ENCODE data around the gene FBXO9.
A peak's percentile ranks its signal among the peaks of the same experiment; 100 is the strongest.
"Not testable (repeated sequence)": the region's sequence is repeated elsewhere in the genome, so short reads cannot be mapped to it uniquely, and the experiment has no call there.

Gene FBXO9

DNA sequence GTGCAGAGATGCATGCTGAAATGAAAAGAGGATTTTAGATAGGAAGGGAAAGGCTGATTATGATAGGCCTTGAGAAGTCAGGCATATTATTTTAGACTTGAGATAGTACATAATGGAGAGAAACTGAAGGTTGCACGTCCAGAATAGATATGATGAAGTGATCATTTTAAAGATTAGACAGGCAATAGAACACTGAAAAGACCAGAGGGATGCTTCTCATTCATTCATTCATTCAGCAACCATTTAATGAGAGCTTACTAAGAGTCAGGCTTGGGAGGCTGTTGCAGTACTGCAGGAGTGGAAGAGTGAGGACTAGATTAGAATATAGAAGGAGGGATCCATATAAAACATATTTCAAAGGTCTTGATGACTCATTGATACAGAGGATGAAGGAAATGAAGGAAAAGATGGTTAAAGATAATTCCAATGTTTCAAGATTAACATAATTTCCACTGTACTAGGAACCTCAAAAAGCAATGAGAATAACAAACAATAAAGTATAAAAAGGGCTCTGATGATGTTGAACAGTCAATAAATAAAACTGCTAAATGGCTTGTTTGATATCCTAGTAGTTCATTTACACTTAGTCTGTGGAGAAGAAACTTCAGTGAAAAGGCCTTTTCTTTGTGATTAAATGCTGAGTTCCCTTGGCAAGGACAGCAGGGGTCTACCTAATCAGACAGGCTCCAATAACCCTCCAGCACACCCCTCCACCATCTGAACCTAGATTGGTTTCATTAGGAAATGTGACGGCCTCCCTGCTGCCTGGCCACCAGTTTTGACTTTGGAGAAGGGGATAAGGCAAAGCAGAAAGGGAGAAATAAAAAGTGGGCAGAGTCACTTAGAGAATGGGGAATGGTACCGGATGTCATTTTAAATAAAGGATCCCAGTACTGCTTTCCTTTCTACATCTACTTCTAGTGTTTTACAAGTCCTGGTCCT, 5.3 kb upstream of the FBXO9 start:
- peaks cover 46% of the 10 kb centered on the region for H3K4me1 Mint-ChIP-seq (ENCODE audit: low read depth)
- no peaks in the 10 kb centered on the region for H3K27me3 Mint-ChIP-seq (ENCODE audit: low read depth)
- H3K27ac Mint-ChIP-seq, result no peak overlapping the region
- peaks cover 3% of the 10 kb centered on the region for H3K36me3 Mint-ChIP-seq (ENCODE audit: low read depth)
- H3K4me3 Mint-ChIP-seq, result peak overlapping the region; percentile 91
- no peaks in the 10 kb centered on the region for H3K9me3 Mint-ChIP-seq

DNA sequence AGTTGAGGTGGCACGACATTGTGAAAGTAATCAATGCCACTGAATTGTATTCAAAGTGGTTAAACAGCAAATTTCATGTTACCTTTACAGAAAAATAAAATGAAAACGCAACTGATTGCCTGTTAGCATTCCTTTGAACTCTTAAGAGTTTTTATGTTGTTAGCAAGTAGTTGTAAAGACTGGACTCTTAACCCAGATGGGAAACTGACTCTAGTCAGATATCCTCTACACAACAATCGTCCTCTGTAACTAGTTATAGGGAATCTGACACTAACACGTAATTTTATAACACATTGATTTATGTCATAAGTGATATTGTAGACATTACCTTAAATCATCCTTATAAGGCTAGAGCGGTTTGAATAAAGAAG, 3.0 kb upstream of the FBXO9 start:
- Mint-ChIP-seq H3K27me3 (ENCODE audit: low read depth) (no peaks in the 10 kb centered on the region), H3K36me3 (ENCODE audit: low read depth) (peaks cover 4% of the 10 kb centered on the region), H3K9me3 (no peaks in the 10 kb centered on the region), H3K27ac (peak overlapping the region; percentile 74), H3K4me3 (peak overlapping the region; percentile 91), H3K4me1 (ENCODE audit: low read depth) (peaks cover 47% of the 10 kb centered on the region)

DNA sequence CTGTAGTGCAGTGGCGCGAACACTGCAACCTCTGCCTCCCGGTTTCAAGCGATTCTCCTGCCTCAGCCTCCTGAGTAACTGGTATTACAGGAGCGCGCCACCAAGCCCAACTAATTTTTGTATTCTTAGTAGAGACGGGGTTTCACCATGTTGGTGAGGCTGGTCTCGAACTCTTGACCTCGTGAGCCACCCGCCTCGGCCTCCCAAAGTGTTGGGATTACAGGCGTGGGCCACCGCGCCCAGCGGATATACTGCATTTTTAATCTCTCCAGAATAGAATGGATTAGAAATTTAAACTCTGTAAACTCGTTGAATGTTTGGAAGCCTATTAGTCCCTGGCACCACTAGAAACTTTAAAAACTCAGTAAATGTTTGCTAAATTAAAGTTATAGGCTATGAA, 949 bp upstream of the FBXO9 start:
- H3K9me3 Mint-ChIP-seq; H3K27me3 Mint-ChIP-seq (ENCODE audit: low read depth); H3K36me3 Mint-ChIP-seq (ENCODE audit: low read depth): not testable (repeated sequence)
- Mint-ChIP-seq H3K27ac (peak overlapping the region; percentile 99), H3K4me3 (peak overlapping the region; percentile 98), H3K4me1 (ENCODE audit: low read depth) (peaks cover 42% of the 10 kb centered on the region)

DNA sequence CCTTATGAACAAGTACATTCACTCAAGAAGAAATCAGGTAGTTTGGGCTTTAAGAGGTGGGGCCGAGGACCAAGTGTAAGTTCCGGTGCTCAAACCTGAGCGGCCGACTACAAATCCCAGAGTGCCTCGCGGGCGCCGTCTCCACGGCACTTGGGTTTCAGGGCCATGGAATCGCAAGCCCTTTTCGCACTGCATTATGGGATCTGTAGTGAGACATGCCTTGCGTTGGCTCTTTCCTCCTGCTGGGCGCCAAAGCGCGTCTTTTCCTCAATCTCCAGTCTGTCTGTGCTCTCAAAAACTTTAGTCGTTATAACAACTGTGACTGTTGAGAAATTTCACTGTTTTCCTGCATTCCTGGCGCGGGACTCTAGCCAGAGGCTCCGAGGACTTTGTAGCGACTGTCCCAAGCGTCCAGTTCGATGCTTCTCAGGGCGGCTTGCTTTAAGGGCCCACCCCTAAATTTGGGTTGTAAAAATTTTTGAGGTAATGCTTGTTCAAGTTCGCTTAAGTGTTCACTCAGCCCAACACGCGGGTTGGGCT, 408 bp upstream of the FBXO9 start:
- no peaks in the 10 kb centered on the region for H3K27me3 Mint-ChIP-seq (ENCODE audit: low read depth)
- no peaks in the 10 kb centered on the region for H3K9me3 Mint-ChIP-seq
- peak overlapping the region; percentile 99 for H3K27ac Mint-ChIP-seq
- H3K4me3 Mint-ChIP-seq, result peak overlapping the region; percentile 98
- peaks cover 37% of the 10 kb centered on the region for H3K4me1 Mint-ChIP-seq (ENCODE audit: low read depth)
- H3K36me3 Mint-ChIP-seq (ENCODE audit: low read depth), result peaks cover 4% of the 10 kb centered on the region

DNA sequence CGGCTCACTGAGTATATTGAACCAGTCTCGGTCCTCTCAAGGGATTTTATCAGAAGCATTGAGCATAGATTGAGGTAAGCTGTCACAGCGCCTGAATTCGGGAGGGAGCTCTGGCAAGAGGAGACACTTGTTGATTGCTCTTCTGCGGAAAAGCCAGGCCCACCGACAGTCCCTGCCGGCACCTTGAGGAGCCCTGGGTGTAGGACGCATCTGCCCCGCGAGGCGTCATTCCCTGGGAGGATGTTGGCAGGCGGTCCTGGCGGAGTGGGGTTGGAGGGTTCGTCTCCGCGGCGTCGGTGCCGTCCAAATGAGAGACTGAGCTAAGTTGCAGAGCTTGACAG, 843 bp downstream of the FBXO9 start:
- Mint-ChIP-seq H3K9me3 (no peaks in the 10 kb centered on the region), H3K27me3 (ENCODE audit: low read depth) (no peaks in the 10 kb centered on the region), H3K27ac (peak overlapping the region; percentile 68), H3K4me3 (peak overlapping the region; percentile 98), H3K36me3 (ENCODE audit: low read depth) (peaks cover 2% of the 10 kb centered on the region), H3K4me1 (ENCODE audit: low read depth) (peaks cover 31% of the 10 kb centered on the region)

DNA sequence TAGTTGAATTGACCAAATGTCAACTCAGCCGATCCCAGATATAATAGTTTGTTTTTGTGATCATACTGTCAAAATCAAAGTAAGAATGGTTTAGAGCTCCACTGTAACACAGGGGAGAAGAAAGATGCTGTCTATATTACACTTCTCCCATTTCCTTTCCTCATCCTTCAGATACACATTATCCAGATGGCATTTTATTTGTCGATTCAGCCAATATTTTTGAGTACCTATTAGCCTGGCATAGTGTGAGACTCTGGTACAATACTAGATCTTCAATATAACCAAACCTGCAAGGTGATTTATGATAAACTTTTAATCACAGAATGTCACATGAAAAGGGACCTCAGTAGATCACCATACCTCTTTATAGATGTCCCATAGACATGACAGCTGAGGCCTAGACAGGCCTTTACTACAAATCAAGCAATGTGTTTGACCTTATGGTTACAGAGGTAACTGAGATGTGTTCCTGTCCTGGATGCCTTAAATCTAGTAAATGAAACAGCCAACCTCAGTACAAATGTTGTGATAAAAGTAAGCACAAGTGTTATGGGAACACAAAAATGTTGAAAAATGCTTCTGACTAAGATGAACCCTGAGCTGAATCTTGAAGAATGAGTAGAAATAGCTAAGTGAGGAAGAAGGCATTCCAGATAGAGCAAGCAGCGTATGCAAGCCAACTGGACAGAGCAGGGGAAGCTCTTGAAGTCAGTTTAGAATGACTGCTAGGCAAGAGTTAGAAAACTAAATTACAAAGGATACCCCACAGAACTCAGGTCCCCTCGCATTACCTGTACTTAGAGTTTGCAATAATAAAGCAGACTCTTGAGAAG, 1.9 kb downstream of the FBXO9 start:
- Mint-ChIP-seq H3K36me3 (ENCODE audit: low read depth) (peaks cover 5% of the 10 kb centered on the region), H3K4me1 (ENCODE audit: low read depth) (peaks cover 27% of the 10 kb centered on the region), H3K27ac (peak overlapping the region; percentile 2), H3K27me3 (ENCODE audit: low read depth) (no peaks in the 10 kb centered on the region), H3K4me3 (peak overlapping the region; percentile 63), H3K9me3 (no peaks in the 10 kb centered on the region)

DNA sequence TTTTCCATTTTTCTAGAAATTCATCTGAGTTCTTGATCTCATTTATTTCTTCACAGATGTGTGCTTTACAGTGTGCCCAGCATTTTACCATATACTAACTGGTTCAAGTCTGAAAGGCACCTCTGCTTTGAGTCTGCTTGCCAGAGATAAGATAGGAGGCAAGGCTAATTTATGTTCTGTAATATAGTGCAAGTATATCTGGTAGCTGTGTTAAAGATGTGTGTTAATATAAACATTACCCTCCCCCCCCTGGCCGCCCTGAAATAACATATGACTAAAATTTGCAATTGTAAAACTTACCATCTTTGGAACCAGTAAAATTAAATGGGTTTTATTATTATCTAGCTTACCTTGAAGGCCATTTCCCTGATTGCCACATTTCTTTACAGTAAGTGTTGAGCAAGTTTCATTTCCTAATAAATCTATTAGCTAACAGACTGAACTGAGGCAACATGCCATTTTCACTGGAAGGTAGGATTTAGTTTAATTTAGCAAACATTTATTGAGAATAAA, 2.7 kb downstream of the FBXO9 start:
- peaks cover 8% of the 10 kb centered on the region for H3K36me3 Mint-ChIP-seq (ENCODE audit: low read depth)
- H3K4me3 Mint-ChIP-seq, result no peak overlapping the region
- no peaks in the 10 kb centered on the region for H3K27me3 Mint-ChIP-seq (ENCODE audit: low read depth)
- H3K27ac Mint-ChIP-seq, result no peak overlapping the region
- H3K9me3 Mint-ChIP-seq, result no peaks in the 10 kb centered on the region
- peaks cover 20% of the 10 kb centered on the region for H3K4me1 Mint-ChIP-seq (ENCODE audit: low read depth)

DNA sequence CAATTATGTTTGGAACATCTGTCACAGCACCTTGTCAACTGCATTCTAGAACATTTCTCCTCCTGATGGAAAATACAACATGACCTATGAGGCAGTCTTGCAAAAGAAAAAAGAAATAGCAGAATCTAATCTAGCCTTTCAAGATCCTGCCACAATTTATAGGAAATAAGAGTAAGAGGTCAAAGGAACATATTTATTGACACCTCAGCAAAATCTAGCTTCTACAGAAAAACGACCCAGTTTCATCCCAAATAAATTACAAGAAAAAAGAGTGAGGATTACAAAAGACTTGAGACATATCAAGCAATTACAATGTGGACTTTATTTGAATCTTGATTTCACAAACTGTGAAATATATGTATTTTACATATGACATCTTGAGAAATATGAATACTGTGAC, 4.2 kb downstream of the FBXO9 start:
- no peak overlapping the region for H3K27ac Mint-ChIP-seq

DNA sequence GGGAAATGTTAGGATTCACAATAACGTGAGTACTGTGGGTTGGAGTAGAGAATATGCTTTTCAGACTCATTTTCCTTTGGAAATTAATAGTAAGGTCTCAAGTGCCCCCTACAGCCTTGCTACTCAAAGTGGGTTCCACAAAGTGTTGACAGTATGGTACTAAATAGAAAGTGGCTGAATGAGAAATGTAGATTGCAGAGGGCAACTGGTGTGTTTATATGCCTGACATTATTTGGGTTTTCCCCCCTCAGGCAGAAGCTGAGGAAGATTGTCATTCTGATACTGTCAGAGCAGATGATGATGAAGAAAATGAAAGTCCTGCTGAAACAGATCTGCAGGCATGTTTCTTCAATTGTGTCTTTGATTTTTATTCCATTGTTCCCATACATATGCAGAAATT, 5.6 kb downstream of the FBXO9 start:
- H3K27ac Mint-ChIP-seq, result no peak overlapping the region
- no peaks in the 10 kb centered on the region for H3K9me3 Mint-ChIP-seq
- peaks cover 21% of the 10 kb centered on the region for H3K36me3 Mint-ChIP-seq (ENCODE audit: low read depth)
- H3K4me1 Mint-ChIP-seq (ENCODE audit: low read depth), result peaks cover 16% of the 10 kb centered on the region
- H3K27me3 Mint-ChIP-seq (ENCODE audit: low read depth), result no peaks in the 10 kb centered on the region
- no peak overlapping the region for H3K4me3 Mint-ChIP-seq

More for the DNA sequence above, 4.2 kb downstream of the FBXO9 start:
- peaks cover 17% of the 10 kb centered on the region for H3K36me3 Mint-ChIP-seq (ENCODE audit: low read depth)
- H3K4me1 Mint-ChIP-seq (ENCODE audit: low read depth), result peaks cover 18% of the 10 kb centered on the region
- H3K9me3 Mint-ChIP-seq, result no peaks in the 10 kb centered on the region
- H3K27me3 Mint-ChIP-seq (ENCODE audit: low read depth), result no peaks in the 10 kb centered on the region
- no peak overlapping the region for H3K4me3 Mint-ChIP-seq

DNA sequence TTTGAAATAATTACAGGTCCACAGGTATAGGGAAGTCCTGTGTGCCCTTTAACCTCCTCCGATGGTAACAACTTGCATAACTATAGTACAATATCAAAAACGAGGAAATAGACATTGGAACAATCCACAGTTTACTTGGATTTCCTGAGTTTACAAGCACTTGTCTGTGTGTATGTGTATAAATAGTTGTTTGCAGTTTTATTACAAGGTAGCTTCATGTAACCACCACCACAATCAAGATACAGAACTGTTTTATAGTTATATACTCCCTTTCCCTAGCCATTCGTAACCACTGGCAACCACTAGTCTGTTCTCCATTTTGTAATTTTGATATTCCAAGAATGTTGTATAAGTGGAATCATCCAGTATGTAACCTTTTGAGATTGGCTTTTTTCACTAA, 9.1 kb downstream of the FBXO9 start:
- no peaks in the 10 kb centered on the region for H3K27me3 Mint-ChIP-seq (ENCODE audit: low read depth)
- H3K27ac Mint-ChIP-seq, result no peak overlapping the region
- no peaks in the 10 kb centered on the region for H3K9me3 Mint-ChIP-seq
- H3K4me3 Mint-ChIP-seq, result no peak overlapping the region
- H3K36me3 Mint-ChIP-seq (ENCODE audit: low read depth), result peaks cover 27% of the 10 kb centered on the region
- peaks cover 6% of the 10 kb centered on the region for H3K4me1 Mint-ChIP-seq (ENCODE audit: low read depth)

DNA sequence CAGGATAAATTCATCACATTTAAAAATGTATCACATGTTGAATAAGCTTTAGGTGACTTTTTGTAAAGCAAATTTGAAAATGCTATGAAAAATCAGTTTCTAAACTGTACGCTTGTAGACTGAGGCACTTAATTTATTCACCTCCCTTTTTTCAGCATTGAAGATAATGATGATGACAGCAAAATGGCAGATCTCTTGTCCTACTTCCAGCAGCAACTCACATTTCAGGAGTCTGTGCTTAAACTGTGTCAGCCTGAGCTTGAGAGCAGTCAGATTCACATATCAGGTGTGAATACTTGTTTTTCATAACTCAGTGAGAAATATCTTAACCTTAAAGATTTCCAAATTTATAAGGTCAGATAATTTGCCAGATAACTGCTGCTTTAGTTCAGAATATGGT, 15.6 kb downstream of the FBXO9 start:
- H3K9me3 Mint-ChIP-seq, result no peaks in the 10 kb centered on the region
- no peak overlapping the region for H3K27ac Mint-ChIP-seq
- no peaks in the 10 kb centered on the region for H3K27me3 Mint-ChIP-seq (ENCODE audit: low read depth)
- peaks cover 35% of the 10 kb centered on the region for H3K36me3 Mint-ChIP-seq (ENCODE audit: low read depth)
- H3K4me1 Mint-ChIP-seq (ENCODE audit: low read depth), result no peaks in the 10 kb centered on the region
- no peak overlapping the region for H3K4me3 Mint-ChIP-seq

DNA sequence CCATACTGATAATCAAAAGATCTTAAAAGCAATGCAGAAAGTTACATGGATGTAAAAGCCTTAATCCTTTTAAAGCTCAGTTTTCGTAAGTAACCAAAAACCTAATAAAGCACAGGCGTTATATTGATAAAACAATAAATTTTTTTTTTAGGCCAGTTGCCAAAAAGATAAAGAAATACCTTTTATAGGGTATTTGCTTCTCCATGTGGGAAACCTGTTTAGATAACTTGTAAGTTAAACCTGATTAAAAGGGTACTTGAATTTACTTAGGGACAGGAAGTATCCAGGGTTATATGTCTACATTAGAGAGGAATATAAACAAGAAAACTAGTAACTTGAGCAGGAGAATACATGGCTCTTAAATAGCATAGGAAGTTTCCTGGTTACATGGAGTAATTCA, 21.1 kb downstream of the FBXO9 start:
- H3K27me3 Mint-ChIP-seq (ENCODE audit: low read depth), result no peaks in the 10 kb centered on the region
- no peak overlapping the region for H3K27ac Mint-ChIP-seq
- H3K9me3 Mint-ChIP-seq, result no peaks in the 10 kb centered on the region
- H3K4me1 Mint-ChIP-seq (ENCODE audit: low read depth), result no peaks in the 10 kb centered on the region
- H3K4me3 Mint-ChIP-seq, result no peak overlapping the region
- peaks cover 31% of the 10 kb centered on the region for H3K36me3 Mint-ChIP-seq (ENCODE audit: low read depth)

DNA sequence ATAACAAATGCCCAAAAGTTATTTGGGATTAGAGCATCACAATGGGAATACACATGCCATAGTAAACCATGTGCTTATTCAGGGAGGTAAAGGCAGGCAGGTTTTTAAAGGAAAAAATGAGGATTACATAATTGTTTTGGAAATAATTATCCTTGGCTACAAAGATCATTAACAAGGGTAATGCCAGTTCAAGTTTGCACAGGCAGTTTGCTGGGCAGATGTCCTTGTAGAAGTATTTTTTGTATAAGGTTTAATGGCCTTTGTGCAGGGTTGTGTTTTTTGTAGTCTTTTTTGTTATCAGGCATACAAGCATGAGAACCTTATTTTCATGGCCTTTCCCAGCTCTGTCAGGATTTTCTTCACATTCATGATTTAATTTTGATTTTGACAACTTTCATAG, 24.7 kb downstream of the FBXO9 start:
- peaks cover 7% of the 10 kb centered on the region for H3K4me1 Mint-ChIP-seq (ENCODE audit: low read depth)
- no peak overlapping the region for H3K27ac Mint-ChIP-seq
- H3K9me3 Mint-ChIP-seq, result no peaks in the 10 kb centered on the region
- H3K36me3 Mint-ChIP-seq (ENCODE audit: low read depth), result peaks cover 30% of the 10 kb centered on the region
- no peak overlapping the region for H3K4me3 Mint-ChIP-seq
- H3K27me3 Mint-ChIP-seq (ENCODE audit: low read depth), result no peaks in the 10 kb centered on the region

DNA sequence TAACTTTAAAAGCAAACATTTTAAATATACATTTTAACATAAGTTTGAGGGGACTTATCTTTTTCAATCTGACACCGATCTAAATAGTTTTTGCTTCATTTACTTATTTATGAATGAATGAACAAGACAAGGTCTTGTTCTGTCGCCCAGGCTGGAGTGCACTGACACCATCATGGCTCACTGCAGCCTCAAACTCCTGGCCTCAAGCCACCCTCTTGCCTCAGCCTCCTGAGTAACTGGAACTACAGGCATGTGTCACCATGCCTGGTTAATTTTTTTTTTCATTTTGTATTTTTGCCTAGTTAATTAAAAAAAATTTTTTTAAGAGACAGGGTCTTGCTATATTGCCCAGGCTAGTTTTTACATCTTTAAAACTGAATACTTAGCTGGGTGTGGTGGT, 25.4 kb downstream of the FBXO9 start:
- Mint-ChIP-seq H3K4me1 (ENCODE audit: low read depth) (peaks cover 7% of the 10 kb centered on the region), H3K36me3 (ENCODE audit: low read depth) (peaks cover 35% of the 10 kb centered on the region)

More for the DNA sequence above, 25.4 kb downstream of the FBXO9 start:
- Mint-ChIP-seq H3K9me3 (no peaks in the 10 kb centered on the region), H3K27me3 (ENCODE audit: low read depth) (no peaks in the 10 kb centered on the region), H3K4me3 (no peak overlapping the region), H3K27ac (no peak overlapping the region)

Measured in T-helper 1 cell treated with Interleukin-12 subunit alpha and Interleukin-12 subunit beta and Interleukin-4 antibody, amounts not matched to agents 30 μg/mL and 1 μg/mL, for 36 hours (primary cell).